ENCODE results near the gene PEX6.
"Not testable (repeated sequence)": the region's sequence is repeated elsewhere in the genome, so short reads cannot be mapped to it uniquely, and the experiment has no call there.

PEX6 gene

GRCh38 chr6:42998205-42998604 lies 19.2 kb upstream of the PEX6 start:
- not testable (repeated sequence) for DNase-seq

- DNase-seq, result no peak
Observed at GRCh38 chr6:42996513-42996912, 17.5 kb upstream of the PEX6 start.

- no peak for DNase-seq
Observed at GRCh38 chr6:42993445-42993844, 14.5 kb upstream of the PEX6 start.

GRCh38 chr6:42989923-42990322 lies 10.9 kb upstream of the PEX6 start:
- DNase-seq, result no peak

- no peak for DNase-seq
Observed at GRCh38 chr6:42988486-42989020, 9.6 kb upstream of the PEX6 start.

GRCh38 chr6:42987533-42988451 lies 8.8 kb upstream of the PEX6 start:
- DNase-seq, result no peak

- peak in 1 of 4 experiments; percentile 29 for DNase-seq
Observed at GRCh38 chr6:42984924-42985475, 6.0 kb upstream of the PEX6 start.

GRCh38 chr6:42984001-42984923 lies 5.3 kb upstream of the PEX6 start, which contains the start of gene PPP2R5D:
Gene PPP2R5D, plus strand, starts transcription at chr6:42984570. Its CDS starts 108 bp downstream, at chr6:42984678.
- peak; percentile 97 to 99 (median 98) for DNase-seq

GRCh38 chr6:42981836-42982235 lies 2.9 kb upstream of the PEX6 start:
- DNase-seq, result peak in 1 of 4 experiments; percentile 15

- DNase-seq, result no peak
Observed at GRCh38 chr6:42979523-42980177, 669 bp upstream of the PEX6 start.

- peak; percentile 32 to 62 (median 42) for DNase-seq
Observed at GRCh38 chr6:42978487-42978838, 518 bp downstream of the PEX6 start.

- no peak for DNase-seq
Observed at GRCh38 chr6:42974919-42975505, 4.0 kb downstream of the PEX6 start.

GRCh38 chr6:42973926-42974325 lies 5.1 kb downstream of the PEX6 start:
- peak; percentile 59 to 79 (median 76) for DNase-seq

GRCh38 chr6:42971746-42972327 lies 7.1 kb downstream of the PEX6 start:
- DNase-seq, result no peak

- DNase-seq, result peak in 3 of 4 experiments; percentile 39 to 56 (median 42)
Observed at GRCh38 chr6:42970871-42971612, 7.9 kb downstream of the PEX6 start.

- no peak for DNase-seq
Observed at GRCh38 chr6:42969934-42970333, 9.0 kb downstream of the PEX6 start.

- peak in 1 of 4 experiments; percentile 26 for DNase-seq
Observed at GRCh38 chr6:42969431-42969830, 9.6 kb downstream of the PEX6 start.

- no peak for DNase-seq
Observed at GRCh38 chr6:42968783-42969182, 10.2 kb downstream of the PEX6 start.

GRCh38 chr6:42968126-42968701 lies 10.8 kb downstream of the PEX6 start:
- DNase-seq, result no peak

- no peak for DNase-seq
Observed at GRCh38 chr6:42967228-42967627, 11.8 kb downstream of the PEX6 start.

All from suppressor macrophage (primary cell).